H9 (cell line): ENCODE results near the gene SORCS2. TPM values are rescaled to one million over a fixed set of nuclear protein-coding genes. Genes with fewer than 3 reads are reported as not detected.

ENCODE experiments used
- DNase-seq: peaks from one replicate; pipeline ENCODE4 v3.0.0-alpha.2; 2017
- H2AFZ ChIP-seq: one replicate; pipeline ENCODE4 v1.6.1; 2013; ENCODE audit warnings: mild to moderate bottlenecking, low read length, control low read depth, moderate library complexity
- H2AK5ac ChIP-seq: 2 replicates; pipeline ENCODE4 v1.6.1; 2013; ENCODE audit warnings: low read length, control low read depth, mixed read lengths; ENCODE audit not compliant: insufficient read length
- H2BK120ac ChIP-seq: one replicate; pipeline ENCODE4 v1.6.1; 2013; ENCODE audit warnings: low read depth, mild to moderate bottlenecking, low read length, control low read depth, inconsistent platforms; ENCODE audit not compliant: poor library complexity, severe bottlenecking
- H2BK12ac ChIP-seq: 2 replicates; pipeline ENCODE4 v1.6.1; 2013; ENCODE audit warnings: low read length, control low read depth, mixed read lengths, low read depth; ENCODE audit not compliant: insufficient read length
- H2BK15ac ChIP-seq: 2 replicates; pipeline ENCODE4 v1.6.1; 2013; ENCODE audit warnings: low read depth, low read length, control low read depth
- H2BK20ac ChIP-seq: one replicate; pipeline ENCODE4 v1.6.1; 2013; ENCODE audit warnings: low read depth, mild to moderate bottlenecking, low read length, control low read depth, inconsistent platforms; ENCODE audit not compliant: poor library complexity, severe bottlenecking
- H2BK5ac ChIP-seq: 2 replicates; pipeline ENCODE4 v1.6.1; 2013; ENCODE audit warnings: low read length, control low read depth, mixed read lengths; ENCODE audit not compliant: insufficient read length
- H3K14ac ChIP-seq: 2 replicates; pipeline ENCODE4 v1.6.1; 2013; ENCODE audit warnings: low read length, control low read depth; ENCODE audit not compliant: insufficient read depth
- H3K18ac ChIP-seq: 2 replicates; pipeline ENCODE4 v1.6.1; 2013; ENCODE audit warnings: low read depth, mild to moderate bottlenecking, mixed read lengths, low read length, control low read depth; ENCODE audit not compliant: insufficient read length
- H3K23ac ChIP-seq: 2 replicates; pipeline ENCODE4 v1.6.1; 2013; ENCODE audit warnings: low read length, control low read depth, mixed read lengths, low read depth; ENCODE audit not compliant: insufficient read length
- H3K23me2 ChIP-seq: 2 replicates; pipeline ENCODE4 v1.6.1; 2013; ENCODE audit warnings: low read depth, mild to moderate bottlenecking, mixed read lengths, low read length, control low read depth; ENCODE audit not compliant: insufficient read length, poor library complexity, severe bottlenecking
- H3K27ac ChIP-seq: 2 replicates; pipeline ENCODE4 v1.5.1; 2013; ENCODE audit warnings: low read length, control low read depth, mixed read lengths, low read depth; ENCODE audit not compliant: insufficient read length
- H3K27me3 ChIP-seq: 2 replicates; pipeline ENCODE4 v1.6.1; 2013; ENCODE audit warnings: low read length, control low read depth, inconsistent platforms; ENCODE audit not compliant: insufficient read depth
- H3K4ac ChIP-seq: 2 replicates; pipeline ENCODE4 v1.6.1; 2013; ENCODE audit warnings: low read depth, mild to moderate bottlenecking, control low read depth, inconsistent platforms, low read length, moderate library complexity
- H3K4me1 ChIP-seq: 2 replicates; pipeline ENCODE4 v1.6.1; 2013; ENCODE audit warnings: low read length, control low read depth, inconsistent platforms; ENCODE audit not compliant: insufficient read depth
- H3K4me2 ChIP-seq: 2 replicates; pipeline ENCODE4 v1.6.1; 2013; ENCODE audit warnings: low read length, control low read depth, mixed read lengths; ENCODE audit not compliant: insufficient read length, insufficient read depth
- H3K56ac ChIP-seq: 2 replicates; pipeline ENCODE4 v1.6.1; 2013; ENCODE audit warnings: low read depth, mild to moderate bottlenecking, mixed read lengths, low read length, control low read depth; ENCODE audit not compliant: insufficient read length
- H3K79me1 ChIP-seq: 2 replicates; pipeline ENCODE4 v1.6.1; 2013; ENCODE audit warnings: low read depth, mild to moderate bottlenecking, moderate library complexity, low read length, control low read depth, inconsistent platforms; ENCODE audit not compliant: insufficient read depth, poor library complexity, severe bottlenecking
- H3K79me2 ChIP-seq: 2 replicates; pipeline ENCODE4 v1.6.1; 2013; ENCODE audit warnings: low read length, control low read depth, inconsistent platforms; ENCODE audit not compliant: insufficient read depth
- H3K9ac ChIP-seq: 2 replicates; pipeline ENCODE4 v1.6.1; 2013; ENCODE audit warnings: low read length, control low read depth, mixed read lengths; ENCODE audit not compliant: insufficient read length; ENCODE audit errors: extremely low read depth
- H3K9me3 ChIP-seq: one replicate; pipeline ENCODE4 v1.6.1; 2013; ENCODE audit warnings: low read depth, low read length, inconsistent platforms; ENCODE audit not compliant: control insufficient read depth
- H3T11ph ChIP-seq: one replicate; pipeline ENCODE4 v1.6.1; 2013; ENCODE audit warnings: mild to moderate bottlenecking, low read length, control low read depth, inconsistent platforms
- H4K20me1 ChIP-seq: one replicate; pipeline ENCODE4 v1.6.1; 2013; ENCODE audit not compliant: control insufficient read depth, insufficient read length, insufficient read depth
- H4K5ac ChIP-seq: 2 replicates; pipeline ENCODE4 v1.6.1; 2013; ENCODE audit warnings: low read depth, mild to moderate bottlenecking, mixed read lengths, low read length, control low read depth; ENCODE audit not compliant: insufficient read length
- H4K8ac ChIP-seq: replicated peaks from 2 replicates; pipeline ENCODE4 v1.6.1; 2013; ENCODE audit warnings: low read length, control low read depth, mixed read lengths, low read depth; ENCODE audit not compliant: insufficient read length
- H4K91ac ChIP-seq: 2 replicates; pipeline ENCODE4 v1.6.1; 2013; ENCODE audit warnings: low read depth, mild to moderate bottlenecking, moderate library complexity, mixed read lengths, low read length, control low read depth; ENCODE audit not compliant: insufficient read length
- H3K27ac Mint-ChIP-seq, 3 experiments: 2 replicates in 2 of 3; 3 replicates in 1 of 3; pipeline ENCODE4 v1.8.0; 2020 to 2021; ENCODE audit warnings: mixed read lengths in 3 of 3, mild to moderate bottlenecking in 1 of 3, moderate library complexity in 1 of 3
- H3K27me3 Mint-ChIP-seq: 2 replicates; pipeline ENCODE4 v1.8.0; 2021; ENCODE audit warnings: low read depth, mild to moderate bottlenecking, moderate library complexity, mixed read lengths
- H3K36me3 Mint-ChIP-seq, 3 experiments: 2 replicates in 2 of 3; 3 replicates in 1 of 3; pipeline ENCODE4 v1.8.0; 2020 to 2021; ENCODE audit warnings: low read depth in 3 of 3, mixed read lengths in 3 of 3; ENCODE audit not compliant: insufficient read depth in 1 of 3
- H3K4me1 Mint-ChIP-seq, 2 experiments: 2 replicates each; pipeline ENCODE4 v1.8.0; 2020; ENCODE audit warnings: mixed read lengths in 2 of 2
- H3K4me3 Mint-ChIP-seq, 2 experiments: 2 replicates in 1 of 2; 3 replicates in 1 of 2; pipeline ENCODE4 v1.8.0; 2020 to 2021; ENCODE audit warnings: mild to moderate bottlenecking in 2 of 2, mixed read lengths in 2 of 2, moderate library complexity in 1 of 2
- H3K9me3 Mint-ChIP-seq, 2 experiments: 2 replicates in 1 of 2; 3 replicates in 1 of 2; pipeline ENCODE4 v1.8.0; 2020; ENCODE audit warnings: mild to moderate bottlenecking in 2 of 2, mixed read lengths in 2 of 2, moderate library complexity in 1 of 2
- WGBS: extraction: QIAGEN DNeasy Blood & Tissue Kit; methylation state at CpG from one replicate; pipeline ENCODE4 v1.1.7; 2013; ENCODE audit warnings: missing lambda C conversion rate, low lambda C conversion rate, mixed read lengths; ENCODE audit not compliant: insufficient read length; ENCODE audit errors: extremely low coverage; 5-methylcytosine and 5-hydroxymethylcytosine counted together
- total RNA-seq: library from RNA; stranded (reverse); gene quantifications from 2 replicates; pipeline ENCODE4 v1.2.1, GENCODE V29; 2021
- TF ChIP-seq, protein P1 (sequence below): fragments of 200-600 bp; sonication (generic); conservative IDR thresholded peaks from 3 replicates; pipeline ENCODE4 v1.8.0; 2021; ENCODE audit warnings: antibody characterized with exemption, mild to moderate bottlenecking

Gene SORCS2
- total RNA-seq, 1 experiment from 2014 or later = 0.57 TPM

DNA sequence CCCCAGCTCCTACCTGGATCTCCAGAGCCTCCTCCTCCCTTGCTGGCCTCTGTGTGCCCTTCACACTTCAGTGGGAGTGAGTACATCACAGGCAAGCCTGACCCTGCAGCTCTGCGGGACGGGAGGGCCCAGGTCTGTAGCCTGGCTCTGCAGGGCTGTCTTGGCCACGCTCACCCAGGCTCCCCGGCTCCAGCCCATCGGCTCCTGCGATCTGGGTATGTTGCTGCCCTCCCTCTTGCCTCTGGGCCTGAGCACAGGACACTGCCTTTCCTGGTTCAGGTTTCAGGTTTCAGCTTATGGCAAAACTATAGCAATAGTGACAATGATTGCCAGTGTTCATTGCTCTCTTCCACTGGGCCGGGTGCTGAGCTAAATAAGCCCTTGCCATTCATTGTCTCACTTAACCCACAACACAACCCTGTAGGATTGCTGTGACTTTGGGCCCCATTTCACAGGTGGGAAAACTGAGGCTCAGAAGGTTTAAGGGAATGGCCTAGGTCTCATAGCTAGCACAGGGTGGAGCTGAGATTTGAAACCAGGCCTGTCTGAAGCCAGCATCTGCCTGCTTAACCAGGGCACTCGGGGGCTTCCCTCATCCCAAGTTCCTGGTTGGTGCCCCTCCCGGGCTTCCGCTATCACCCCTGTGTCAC is 44.6 kb upstream of the SORCS2 start:
- no peak overlapping the region for H3K4me3 Mint-ChIP-seq
- Histone ChIP-seq H2BK12ac (no peak overlapping the region), H3K23me2 (no peaks in the 10 kb centered on the region), H3K79me2 (no peaks in the 10 kb centered on the region), H3K27me3 (no peaks in the 10 kb centered on the region), H3K9ac (no peak overlapping the region), H3K4me2 (no peak overlapping the region), H4K20me1 (no peaks in the 10 kb centered on the region), H3T11ph (no peak overlapping the region), H3K23ac (no peak overlapping the region), H3K79me1 (no peaks in the 10 kb centered on the region), H3K4me1 (no peaks in the 10 kb centered on the region), H4K91ac (no peak overlapping the region), H3K56ac (no peak overlapping the region), H2BK120ac (no peak overlapping the region), H3K14ac (no peak overlapping the region), H3K9me3 (no peaks in the 10 kb centered on the region), H2BK5ac (no peak overlapping the region), H2BK15ac (no peak overlapping the region), H3K4ac (no peak overlapping the region), H4K5ac (no peak overlapping the region), H2BK20ac (no peak overlapping the region), H3K18ac (no peak overlapping the region), H4K8ac (no peak overlapping the region), H2AK5ac (no peak overlapping the region), H2AFZ (no peak overlapping the region), H3K27ac (no peak overlapping the region)
- TF ChIP-seq, protein P1, sequence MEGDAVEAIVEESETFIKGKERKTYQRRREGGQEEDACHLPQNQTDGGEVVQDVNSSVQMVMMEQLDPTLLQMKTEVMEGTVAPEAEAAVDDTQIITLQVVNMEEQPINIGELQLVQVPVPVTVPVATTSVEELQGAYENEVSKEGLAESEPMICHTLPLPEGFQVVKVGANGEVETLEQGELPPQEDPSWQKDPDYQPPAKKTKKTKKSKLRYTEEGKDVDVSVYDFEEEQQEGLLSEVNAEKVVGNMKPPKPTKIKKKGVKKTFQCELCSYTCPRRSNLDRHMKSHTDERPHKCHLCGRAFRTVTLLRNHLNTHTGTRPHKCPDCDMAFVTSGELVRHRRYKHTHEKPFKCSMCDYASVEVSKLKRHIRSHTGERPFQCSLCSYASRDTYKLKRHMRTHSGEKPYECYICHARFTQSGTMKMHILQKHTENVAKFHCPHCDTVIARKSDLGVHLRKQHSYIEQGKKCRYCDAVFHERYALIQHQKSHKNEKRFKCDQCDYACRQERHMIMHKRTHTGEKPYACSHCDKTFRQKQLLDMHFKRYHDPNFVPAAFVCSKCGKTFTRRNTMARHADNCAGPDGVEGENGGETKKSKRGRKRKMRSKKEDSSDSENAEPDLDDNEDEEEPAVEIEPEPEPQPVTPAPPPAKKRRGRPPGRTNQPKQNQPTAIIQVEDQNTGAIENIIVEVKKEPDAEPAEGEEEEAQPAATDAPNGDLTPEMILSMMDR = no peak
- WGBS = no CpG with 5 or more reads among the region's 10 CpGs
- no peaks in the 10 kb centered on the region for H3K36me3 Mint-ChIP-seq
- H3K27ac Mint-ChIP-seq = no peak overlapping the region
- no peaks in the 10 kb centered on the region for H3K9me3 Mint-ChIP-seq
- DNase-seq = no peak
- H3K27me3 Mint-ChIP-seq = peaks cover 1% of the 10 kb centered on the region
- H3K4me1 Mint-ChIP-seq = peaks cover 0 to 4% of the 10 kb centered on the region in 2 experiments; a peak in 1 of 4 replicates
